Activated CD4-positive, alpha-beta T cell treated with anti-CD3 and anti-CD28 coated beads, Interleukin-10, Interleukin-2, amounts not matched to agents 100 ng/mL and 50 ng/mL, durations not matched to agents 16 hours and 8 hours (primary cell): ENCODE measurements around the gene PPP1R16B.

ENCODE experiments used
- DNase-seq: peaks from one replicate; pipeline ENCODE4 v3.0.0-alpha.2; 2020

PPP1R16B gene

DNA sequence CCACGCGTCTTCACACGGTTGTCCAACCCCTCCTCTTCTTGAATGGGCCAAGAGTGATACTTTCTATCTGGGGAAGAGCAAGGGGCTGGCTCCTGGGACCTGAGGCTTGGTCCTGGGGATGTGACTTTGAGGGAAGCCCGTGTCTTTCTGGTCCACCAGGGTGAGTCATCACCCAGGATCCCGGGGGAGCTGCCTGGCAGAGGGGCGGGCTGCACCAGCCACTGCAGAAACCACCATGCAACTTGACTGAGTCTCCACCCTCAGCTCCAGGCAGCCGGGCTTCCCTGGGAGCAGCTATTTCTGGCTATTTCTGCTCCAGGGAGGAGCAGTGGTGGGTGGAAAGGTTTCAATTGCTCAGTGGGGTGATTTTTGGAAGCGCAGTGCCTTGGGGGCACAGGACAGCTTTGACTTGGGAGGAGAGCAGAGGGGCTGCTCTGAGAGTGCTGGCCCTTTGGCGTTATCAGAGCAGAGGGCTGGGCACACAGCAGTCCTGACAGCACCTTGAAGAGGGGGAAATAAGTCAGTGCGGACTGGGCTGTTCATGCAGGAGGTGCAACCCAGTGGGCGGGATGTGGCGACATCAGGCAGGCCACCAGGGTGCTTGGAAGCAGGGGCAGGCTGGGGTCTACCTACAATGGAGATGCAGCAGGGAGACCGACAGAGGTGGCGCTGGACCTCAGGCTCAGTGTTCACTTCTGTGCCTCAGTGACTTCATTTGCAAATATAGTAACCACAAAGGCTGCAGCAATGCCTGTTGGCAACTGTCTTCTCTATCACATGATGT is 75.6 kb downstream of the PPP1R16B start:
- DNase-seq, result no peak

DNA sequence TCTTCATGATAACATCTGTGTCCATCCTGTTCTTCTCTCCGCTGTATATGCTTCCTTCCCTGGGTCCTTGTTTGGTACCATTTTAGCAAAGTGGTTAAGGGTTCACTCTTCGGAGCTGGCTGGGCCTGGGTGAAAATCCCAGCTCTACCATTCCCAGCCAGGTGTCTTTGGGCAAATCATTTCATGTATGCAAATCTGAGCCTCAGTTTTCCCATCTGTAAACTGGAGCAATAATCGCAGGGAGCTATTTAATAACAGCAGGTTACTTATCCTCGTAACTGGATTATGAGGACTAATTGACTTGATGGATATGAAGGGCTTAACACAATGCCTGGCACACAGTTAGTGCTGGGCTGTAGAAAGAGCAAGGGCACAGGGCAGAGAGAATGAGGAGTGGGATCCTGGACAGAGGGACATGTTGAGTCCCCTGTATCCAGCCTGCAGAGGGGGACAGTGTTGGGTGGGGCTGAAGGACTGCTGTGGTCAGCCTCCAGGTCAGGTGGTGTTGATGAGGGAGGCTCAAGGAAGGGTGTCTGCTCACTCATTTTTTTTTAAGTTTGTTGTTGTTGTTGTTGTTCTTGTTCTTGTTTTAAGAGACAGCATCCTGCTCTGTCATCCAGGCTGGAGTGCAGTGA is 76.4 kb downstream of the PPP1R16B start:
- DNase-seq, result no peak

DNA sequence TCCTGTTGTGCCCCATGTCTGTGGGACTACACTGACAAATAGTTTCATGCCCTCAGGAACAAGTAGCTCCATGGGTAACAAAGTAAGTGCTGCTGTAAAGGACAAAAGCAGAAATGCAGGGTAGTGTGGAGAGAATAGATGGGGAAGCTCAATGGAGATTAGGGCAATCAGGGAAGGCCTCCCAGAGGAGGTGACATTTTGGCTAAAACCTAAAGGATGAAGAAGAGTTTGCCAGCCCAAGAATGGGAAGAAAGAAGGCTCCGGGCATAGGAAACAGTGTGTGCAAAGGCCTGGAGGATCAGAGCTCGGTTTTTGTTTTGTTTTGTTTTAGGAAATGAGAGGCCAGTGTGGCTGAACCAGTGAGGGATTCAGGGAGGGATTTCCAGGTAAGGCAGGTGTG is 77.1 kb downstream of the PPP1R16B start:
- DNase-seq, result no peak

DNA sequence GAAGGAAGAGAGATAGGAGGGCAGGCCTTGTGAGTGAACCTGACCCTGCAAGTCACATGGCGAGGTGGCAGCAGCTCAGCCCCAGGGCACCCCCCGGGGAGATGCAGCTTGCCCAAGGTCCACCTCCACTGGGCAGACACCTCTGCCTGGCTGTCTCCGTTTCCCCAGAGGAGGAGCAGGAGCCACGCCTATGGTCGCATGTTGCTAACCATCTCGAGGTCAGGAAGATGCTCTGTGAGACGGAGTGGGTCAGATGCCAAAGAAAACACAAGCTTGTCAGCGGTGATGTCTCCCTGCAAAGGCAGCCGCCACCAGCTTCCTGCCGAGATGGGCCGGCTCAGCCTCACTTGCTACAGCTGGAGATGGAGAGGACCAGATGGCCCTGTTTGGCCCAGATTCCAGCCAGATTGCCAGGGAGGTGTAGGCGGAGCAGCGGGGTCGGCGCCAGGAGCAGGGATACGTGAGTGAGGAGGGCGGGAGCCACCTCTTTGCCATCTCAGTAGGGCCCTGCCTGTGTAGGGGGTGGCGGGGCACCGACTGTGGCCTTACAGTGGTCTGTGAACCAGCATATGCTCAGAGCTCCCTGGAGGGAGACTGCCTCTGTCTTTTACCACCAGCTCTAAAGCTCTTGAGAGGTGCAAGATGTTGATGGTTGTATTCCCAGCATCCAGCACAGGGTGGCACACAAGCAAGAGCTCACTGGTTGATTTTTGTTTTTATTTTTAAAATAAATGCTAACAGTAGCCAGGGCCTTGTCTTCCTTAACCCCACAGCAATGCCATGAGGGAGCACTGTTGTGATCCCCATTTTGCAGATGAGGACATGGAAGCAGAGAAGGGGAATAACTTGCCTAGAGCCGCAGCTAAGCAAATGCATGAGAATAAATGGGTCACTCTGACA is 77.8 kb downstream of the PPP1R16B start:
- DNase-seq, result no peak

DNA sequence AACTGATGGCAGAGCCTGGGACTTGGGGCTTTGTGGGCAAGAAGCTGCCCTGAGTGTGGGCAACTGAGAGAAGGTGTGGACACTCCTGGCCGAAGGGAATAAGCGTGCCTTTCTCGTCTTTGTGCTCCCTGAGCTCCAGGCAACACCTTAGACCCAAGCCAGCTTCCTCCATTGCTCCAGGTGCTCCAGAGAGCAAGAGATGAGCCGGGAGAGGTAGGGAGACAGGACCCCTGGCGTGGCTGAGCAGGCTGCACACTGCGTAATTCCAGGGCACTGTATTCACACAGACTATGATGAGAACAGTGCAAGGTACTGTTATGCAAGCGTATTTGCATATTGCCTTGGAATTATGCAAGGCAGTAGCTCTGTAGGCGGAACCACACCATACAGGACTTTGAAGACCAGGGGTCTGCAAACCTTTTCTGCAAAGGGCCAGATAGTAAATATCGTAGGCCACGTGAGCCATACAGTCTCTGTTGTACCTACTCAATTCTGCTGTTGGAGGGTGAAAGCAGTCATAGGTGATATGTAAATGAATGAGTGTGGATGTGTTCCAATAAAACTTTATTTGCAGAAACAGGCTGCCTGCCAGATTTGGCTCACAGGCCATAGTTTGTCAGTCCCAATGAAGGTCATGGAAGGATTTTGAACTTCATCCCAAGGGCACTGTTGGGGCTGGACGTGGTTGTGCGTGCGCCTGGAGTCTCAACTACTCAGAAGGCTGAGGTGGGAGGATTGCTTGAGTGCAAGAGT is 78.7 kb downstream of the PPP1R16B start:
- DNase-seq, result no peak

DNA sequence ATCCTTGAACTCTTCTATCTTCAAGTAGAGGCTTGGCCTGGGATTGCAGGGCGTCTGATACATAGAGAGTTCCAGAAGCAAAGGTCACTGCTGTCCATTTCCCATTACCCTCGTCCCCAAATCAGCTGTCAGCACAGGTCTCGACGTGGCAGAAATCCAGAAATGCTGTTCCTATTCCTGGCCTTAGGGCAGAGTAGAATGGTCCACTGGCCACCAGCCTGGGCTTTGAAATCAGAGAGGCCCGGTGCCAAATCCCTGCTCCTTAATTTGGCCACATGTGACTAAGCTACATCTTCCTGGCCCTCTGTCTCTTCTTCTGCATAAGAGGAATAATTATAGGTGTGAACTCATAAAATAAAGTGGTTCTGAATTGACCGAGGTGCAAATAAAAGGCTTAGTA is 79.9 kb downstream of the PPP1R16B start:
- no peak for DNase-seq

DNA sequence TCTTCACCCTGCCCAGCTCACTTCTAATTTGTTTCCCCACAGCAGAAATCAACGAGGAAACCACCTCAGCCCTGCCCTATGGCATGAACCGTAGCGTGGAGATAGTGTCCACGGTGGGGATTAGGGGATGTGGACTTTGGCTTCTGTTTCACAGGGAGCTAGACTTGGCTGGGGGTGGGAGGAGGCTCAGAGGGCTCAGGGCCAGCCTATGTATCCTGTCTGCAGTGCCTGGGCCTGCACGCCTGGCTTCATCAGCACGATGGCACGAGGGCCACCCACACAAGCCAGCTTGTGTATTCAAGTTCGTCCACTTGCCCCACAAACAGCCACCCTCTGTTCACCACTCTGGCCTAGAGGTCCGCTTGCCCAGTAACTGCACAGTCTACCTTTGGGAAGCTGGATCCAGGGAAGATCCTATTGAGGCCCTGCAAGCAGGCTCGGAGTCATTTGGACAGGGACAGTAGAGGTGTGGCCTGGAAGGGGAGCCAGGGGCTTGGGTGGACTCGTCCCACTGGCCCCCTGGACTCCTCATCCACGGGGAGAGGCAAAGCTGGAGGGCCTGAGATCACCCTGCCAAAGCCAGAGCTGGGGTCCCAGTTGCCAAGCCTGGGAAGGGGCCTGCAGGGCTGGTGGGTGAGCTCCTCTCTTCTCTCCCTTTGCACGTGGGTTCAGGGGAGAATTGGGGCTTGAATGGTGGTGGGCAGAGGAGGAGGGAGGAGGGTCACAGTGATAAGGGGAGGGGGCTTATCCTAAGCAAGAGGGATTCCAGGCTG is 82.7 kb downstream of the PPP1R16B start:
- DNase-seq, result no peak

DNA sequence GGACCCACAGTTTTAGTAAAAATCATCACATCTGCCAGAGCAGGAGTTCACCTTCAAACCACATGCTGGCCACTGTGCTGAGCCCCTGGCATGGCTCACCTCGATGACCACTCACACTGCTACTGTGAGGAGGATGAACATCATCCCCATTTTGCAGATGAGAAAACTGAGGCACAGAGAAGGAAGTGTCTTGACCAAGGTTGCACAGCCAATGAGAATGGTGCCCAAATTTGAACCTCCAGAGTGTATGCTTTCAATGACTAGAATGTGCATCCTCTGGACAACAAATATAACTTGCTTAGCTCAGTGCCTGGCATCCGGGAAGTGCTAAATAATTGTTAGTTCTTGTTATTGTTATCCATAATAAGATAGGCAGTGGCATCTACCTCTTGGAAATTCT is 83.6 kb downstream of the PPP1R16B start:
- DNase-seq, result no peak

DNA sequence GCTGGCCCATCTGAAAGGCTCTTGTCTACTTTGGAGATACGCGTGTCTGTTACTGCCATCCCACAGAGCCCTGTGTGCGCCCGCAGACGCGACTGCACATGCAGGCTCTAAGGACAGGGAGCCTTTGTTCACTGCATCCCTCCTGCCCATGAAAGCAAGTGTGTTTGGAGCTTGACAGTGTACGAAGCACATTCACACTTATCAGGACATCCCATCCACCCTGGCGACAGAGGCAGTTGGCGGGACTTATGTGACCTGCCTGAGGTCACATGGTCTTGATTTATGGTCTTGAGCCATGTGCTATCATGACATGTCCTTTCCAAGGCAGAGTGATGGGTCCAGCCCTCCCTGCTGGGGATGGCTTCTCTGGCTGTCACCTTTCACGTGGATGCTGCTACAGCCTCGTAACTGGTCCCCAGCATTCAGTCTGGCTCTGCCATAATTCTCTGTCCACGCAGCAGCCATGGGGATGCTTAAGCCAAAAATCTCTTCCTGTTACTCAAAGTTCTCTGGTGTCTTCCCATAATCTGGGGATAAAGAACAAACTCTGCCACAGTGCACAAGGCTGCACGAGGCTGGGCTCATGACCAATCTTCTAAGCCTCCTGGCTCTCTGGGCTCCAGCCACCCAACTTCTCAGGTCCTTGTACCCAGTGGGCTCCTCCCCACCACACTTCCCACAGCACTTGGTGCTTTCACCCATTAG is 84.4 kb downstream of the PPP1R16B start:
- no peak for DNase-seq

DNA sequence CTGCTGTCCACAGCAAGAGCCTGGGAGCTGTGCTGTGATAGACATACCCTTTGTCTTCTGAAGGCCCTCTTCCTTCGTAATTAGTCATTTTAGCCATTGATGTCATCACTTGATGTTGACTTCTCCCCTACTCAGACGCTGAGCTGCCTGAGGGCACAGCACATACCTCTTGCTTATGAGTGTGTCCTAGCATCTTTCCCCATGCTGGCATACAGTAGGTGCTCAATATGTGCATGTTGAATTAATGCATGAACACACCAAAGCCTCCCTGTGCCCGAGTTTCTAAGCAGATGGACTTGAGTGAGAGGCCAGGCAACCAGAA is 85.0 kb downstream of the PPP1R16B start:
- DNase-seq, result peak; percentile 63

DNA sequence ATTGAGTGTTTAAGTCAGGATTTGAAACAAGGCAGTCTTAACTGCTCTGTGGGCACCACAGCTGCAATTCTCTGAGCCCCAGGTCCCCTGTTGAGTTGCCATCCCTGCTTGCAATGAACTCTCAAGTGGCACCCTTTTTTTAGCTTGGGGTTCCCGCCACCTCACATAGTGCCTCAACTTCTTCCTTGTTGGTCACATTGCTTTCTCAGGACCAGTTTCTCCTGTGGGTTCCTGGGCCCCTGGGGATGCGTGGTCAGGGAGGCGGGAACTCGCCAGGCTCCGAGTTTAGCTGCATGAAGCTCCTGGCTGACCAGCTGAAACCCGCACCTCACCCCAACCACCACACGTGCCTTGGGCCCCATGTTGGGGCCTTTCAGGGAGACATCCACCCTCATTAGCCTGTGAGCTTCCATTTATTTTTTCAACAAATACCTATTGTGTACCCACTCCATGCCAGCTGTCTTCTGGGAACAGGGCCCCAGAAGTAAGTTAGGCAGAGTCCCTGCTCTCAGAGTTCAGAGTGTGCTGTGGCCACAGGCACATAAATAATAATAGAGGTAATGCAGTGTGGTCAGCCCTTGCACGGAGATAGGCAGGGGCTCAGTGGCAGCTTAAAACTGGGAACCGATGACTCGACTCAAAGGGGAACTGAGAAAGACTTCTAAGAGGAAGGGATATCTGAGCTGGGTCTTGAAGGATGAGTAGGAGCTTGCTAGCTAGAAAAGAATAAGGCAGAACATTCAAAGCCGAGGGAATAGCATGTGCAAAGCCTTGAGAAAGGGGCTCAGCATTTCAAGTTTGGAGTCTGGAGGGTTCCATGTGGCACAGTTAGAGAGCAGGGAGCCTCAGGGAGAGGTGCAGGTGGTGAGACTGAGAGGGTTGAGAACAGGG is 86.8 kb downstream of the PPP1R16B start:
- peak; percentile 47 for DNase-seq

DNA sequence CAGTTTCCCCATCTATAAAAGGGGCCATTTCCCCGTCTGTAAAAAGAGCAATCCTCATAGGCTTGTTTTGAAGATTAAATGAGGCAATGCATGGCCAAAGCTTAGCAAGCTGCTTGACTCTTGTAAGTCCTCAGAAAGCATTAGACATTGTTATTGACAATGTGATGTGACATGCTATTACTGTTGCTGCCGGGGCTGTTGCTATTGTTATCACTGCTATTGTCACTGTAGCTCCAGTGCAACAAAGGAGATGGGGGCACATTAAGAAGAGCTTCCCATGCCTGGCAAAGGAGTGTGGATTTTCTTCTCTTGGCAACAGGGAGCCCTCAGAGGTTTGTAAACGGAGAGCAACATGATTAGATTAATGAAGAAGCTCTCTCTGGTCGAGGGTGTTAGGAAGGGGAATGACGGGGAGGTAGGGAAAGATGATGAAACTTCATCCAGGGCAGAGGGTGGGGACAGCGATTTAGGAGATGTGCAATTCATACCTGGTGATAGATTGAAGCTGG is 87.6 kb downstream of the PPP1R16B start:
- peak; percentile 22 for DNase-seq

DNA sequence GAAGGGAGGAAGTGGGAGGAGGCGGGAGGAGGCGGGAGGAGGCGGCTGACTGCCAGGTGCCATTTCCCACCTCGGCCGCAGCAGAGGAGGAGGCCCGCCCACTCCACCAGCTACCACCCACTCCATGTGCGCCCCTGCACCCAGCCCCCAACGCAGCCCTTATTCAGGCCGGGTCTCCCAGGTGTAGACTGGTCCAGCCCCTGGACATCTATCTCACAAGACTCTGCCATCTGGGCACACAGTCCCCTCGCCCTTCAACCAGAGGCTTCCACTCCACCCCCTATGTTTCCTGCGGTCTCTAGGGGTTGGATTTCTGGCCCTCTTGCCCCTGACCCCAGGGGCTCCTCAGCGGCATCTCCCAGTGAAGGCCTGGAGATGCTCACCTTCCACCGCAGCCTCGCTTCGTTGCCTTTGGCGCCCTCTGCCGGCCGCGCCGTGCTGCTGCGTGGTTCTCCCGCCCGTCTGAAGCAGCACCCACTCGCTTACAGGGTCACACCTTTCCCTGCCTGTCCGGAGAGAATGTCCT is 88.1 kb downstream of the PPP1R16B start:
- DNase-seq, result peak; percentile 86

DNA sequence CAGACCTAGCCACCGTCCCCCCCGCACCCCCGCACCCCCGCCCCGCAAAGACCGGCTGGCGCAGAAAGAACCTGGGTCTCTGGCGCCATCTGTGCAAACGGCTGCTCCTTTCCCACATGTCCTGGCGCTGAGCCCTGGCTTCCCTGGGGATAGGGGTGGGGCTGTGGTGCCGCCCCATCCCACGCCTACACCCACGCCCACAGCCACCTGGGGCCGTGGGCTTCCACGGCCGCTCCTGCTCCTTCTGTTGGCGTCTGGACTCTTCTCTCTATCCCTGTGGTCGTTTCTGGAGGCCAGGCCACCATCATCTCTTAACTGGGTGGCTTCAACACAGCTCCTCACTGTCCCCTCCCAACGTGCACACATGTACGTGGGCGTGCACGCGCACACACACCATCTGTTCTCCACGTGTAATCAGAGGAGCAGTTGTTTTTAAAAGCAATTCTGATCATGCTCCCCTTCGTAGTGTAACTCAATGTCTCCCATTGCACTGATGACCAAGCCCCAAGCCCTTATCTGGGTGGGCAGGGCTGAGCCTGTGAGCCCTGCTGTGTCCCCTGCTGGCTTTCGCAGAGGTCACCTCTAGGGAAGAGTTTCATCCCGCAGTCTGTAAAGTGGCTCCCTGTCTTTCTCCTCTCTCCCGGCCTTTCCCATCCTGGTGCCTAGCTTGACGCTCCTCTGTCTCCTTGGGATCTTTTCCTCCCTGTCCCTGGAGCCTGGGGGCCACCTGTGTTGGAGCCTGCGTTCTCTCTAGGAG is 88.8 kb downstream of the PPP1R16B start:
- no peak for DNase-seq

DNA sequence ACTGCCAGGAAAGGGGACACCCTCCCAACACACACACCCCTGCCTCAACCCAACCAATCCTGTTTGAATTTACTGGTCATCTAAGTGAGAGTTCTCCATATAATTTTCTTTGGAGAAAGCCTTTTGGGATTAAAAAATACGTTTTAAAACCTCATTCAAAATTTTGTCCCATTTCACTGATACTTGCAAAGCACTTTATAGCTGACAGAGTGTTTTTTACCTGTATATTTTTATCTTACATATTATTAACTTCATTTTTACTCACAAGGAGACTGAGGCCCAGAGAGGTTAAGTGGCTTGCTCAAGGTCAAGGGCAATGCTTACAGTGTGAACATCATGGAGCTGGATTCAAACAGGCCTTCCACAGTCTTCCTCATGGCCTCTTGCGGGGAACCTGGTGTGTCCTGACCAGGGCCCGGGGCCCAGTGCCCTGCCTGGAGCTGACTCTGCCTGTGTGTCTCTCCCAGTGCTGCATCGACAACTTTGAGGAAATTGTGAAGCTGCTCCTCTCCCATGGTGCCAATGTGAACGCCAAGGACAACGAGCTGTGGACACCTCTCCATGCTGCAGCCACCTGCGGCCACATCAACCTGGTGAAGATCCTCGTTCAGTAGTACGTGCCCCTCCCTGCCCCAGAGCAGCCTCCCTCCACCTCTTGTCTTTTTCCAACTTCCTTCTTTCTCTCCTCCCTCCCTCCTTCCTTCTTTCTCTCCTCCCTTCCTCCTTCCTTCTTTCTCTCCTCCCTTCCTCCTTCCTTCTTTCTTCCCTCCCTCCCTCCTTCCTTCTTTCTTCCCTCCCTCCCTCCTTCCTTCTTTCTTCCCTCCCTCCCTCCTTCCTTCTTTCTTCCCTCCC is 89.8 kb downstream of the PPP1R16B start:
- no peak for DNase-seq

DNA sequence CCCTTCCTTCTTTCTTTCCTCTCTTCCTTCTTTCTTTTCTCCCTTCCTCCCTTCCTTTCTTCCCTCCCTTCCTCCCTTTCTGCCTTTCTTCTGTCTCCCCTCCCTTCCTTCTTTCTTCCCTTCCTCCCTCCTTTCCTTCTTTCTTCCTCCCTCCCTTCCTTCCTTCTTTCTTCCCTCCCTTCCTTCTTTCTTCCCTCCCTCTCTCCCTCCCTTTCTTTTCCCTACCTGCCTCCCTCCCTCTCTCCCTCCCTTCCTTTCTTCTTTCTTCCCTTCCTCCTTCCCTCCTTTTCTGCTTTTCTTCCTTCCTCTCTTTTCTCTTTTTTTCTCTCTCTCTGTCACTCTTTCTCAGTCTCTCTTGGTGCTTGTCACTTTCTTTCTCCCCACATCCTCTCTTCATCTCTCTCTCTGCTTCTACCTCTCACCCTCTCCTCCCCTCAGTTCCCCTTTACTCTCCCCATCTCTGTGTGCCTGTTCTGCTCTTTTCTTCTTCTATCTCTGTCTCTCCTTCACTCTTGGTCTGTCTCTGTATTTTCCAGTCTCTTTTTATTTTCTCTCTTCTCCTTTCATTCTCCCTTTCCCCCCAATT is 90.6 kb downstream of the PPP1R16B start:
- no peak for DNase-seq

DNA sequence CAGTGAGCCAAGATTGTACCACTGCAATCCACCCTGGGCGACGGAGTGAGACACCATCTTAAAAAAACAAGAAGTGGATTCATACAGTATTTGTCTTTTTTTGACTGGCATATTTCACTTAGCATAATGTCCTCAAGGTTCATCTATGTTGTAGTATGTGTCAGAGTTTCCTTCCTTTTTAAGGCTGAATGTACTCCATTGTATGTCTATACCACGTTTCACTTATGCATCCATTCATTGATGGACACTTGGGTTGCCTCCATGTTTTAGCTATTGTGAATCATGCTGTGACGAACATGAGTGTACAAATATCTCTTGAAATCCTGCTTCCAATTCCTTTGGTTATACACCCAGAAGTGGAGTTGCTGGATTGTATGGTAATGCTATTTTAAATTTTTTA is 91.8 kb downstream of the PPP1R16B start:
- no peak for DNase-seq

DNA sequence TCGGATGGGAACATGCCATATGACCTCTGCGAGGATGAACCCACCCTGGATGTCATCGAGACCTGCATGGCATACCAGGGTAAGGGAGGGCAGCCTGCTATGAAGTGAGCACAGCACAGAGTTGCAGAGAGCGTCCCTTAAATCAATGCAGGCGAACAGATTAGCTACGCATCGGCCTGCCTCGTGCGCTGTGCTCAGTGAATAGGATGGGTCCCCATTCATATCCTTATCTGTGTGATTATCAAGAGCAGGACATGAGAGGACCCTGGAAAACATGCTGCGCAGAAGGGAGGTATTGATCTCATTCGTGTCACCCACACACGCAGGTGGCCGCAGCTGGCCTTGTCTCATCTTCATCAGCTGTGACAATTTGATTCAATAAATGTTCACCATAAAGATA is 95.1 kb downstream of the PPP1R16B start:
- DNase-seq, result no peak
